Fibroblast of villous mesenchyme (primary cell): ENCODE measurements around the gene ERFL. TPM values are rescaled to one million over a fixed set of nuclear protein-coding genes. Genes with fewer than 3 reads are reported as not detected.

Source experiments
- DNase-seq: peaks from one replicate; pipeline ENCODE4 v3.0.0-alpha.2; 2010; ENCODE audit warnings: low read depth
- H3K4me3 ChIP-seq: 2 replicates; pipeline ENCODE4 v1.5.1; 2011; ENCODE audit warnings: low read depth, mild to moderate bottlenecking, low read length
- total RNA-seq: library from RNA; depleted of rRNA; stranded (reverse); fragments of >200 nt; gene quantifications from 2 replicates; pipeline ENCODE4 v1.2.3, GENCODE V29; 2012
- TF ChIP-seq, protein P1 (sequence below): IDR thresholded peaks from 2 replicates; pipeline ENCODE4 v1.5.1; 2012; ENCODE audit warnings: low read depth, mild to moderate bottlenecking, low read length; ENCODE audit not compliant: insufficient read depth

ERFL gene
- total RNA-seq, 1 donor: not detected

DNA sequence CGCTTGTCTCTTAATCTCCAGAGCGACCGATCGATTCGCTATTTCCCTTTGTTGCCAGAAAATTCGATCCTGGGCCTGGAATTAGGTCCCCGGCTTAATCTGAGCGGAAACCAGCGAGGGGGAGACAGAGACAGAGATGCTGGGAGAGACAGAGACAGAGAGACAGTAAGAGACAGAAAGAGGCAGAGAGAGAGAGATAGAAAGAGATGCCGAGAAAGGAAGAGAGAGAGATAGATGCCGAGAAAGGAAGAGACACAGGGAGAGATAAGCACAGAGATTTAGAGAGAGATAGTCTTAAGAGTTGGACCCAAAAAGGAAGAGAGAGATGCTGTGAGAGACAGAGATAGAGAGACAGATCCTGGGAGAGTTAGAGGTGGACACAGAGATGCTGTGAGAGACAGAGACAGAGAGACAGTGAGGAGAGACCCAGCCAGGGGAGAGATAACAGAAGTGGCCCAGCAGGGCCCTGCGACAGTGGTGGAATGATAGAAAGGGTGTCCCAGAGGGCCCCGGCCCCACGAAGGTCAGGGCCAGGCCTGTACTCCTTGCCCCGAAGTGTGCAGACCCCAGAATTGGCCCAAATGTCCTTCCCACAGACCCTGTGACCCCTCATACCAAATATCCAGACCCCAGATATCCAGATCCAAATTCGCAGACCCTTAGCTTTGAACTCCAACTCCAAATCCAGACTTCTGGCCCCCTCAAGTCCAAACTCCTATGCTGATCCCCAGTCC, 1.3 kb downstream of the ERFL start:
- no peak overlapping the region for H3K4me3 ChIP-seq
- no peak for DNase-seq
- TF ChIP-seq, protein P1, sequence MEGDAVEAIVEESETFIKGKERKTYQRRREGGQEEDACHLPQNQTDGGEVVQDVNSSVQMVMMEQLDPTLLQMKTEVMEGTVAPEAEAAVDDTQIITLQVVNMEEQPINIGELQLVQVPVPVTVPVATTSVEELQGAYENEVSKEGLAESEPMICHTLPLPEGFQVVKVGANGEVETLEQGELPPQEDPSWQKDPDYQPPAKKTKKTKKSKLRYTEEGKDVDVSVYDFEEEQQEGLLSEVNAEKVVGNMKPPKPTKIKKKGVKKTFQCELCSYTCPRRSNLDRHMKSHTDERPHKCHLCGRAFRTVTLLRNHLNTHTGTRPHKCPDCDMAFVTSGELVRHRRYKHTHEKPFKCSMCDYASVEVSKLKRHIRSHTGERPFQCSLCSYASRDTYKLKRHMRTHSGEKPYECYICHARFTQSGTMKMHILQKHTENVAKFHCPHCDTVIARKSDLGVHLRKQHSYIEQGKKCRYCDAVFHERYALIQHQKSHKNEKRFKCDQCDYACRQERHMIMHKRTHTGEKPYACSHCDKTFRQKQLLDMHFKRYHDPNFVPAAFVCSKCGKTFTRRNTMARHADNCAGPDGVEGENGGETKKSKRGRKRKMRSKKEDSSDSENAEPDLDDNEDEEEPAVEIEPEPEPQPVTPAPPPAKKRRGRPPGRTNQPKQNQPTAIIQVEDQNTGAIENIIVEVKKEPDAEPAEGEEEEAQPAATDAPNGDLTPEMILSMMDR: no peak

DNA sequence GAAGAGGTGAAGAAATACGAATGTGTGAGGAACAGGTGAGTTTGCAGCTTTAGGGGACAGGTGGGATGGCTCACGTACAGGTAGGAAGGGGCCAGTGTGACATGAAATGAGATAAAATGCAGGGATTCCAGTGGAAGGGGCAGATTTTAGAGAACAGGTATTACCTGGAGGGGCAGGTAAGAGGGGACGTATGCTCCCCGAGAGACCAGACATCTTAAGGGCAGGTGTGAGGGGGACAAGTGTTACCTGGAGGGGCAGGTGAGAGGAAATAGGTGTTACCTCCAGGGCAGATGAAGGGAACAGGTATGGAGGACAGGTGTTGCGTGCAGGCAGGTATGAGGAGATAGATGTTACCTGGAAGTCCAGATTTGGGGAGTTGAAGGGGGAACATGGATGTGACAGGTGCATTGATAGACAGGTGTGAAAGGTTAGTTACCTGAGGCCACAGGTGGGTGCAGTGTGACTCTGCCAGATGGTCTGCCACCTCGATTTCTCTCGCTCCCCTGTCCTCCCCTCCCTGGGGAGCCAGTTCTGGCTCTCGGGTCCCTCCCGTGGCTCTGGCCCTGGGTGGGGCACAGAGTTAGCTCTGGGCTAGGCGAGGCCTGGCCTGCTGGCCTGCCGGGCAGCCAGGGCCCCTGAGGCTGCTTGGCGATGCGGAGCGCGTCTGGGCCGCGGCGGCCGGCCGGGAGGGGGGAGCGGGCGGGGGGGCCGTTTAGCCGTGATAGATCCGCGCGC, 2.1 kb downstream of the ERFL start:
- TF ChIP-seq, protein P1: no peak
- DNase-seq: no peak
- H3K4me3 ChIP-seq: no peak overlapping the region

DNA sequence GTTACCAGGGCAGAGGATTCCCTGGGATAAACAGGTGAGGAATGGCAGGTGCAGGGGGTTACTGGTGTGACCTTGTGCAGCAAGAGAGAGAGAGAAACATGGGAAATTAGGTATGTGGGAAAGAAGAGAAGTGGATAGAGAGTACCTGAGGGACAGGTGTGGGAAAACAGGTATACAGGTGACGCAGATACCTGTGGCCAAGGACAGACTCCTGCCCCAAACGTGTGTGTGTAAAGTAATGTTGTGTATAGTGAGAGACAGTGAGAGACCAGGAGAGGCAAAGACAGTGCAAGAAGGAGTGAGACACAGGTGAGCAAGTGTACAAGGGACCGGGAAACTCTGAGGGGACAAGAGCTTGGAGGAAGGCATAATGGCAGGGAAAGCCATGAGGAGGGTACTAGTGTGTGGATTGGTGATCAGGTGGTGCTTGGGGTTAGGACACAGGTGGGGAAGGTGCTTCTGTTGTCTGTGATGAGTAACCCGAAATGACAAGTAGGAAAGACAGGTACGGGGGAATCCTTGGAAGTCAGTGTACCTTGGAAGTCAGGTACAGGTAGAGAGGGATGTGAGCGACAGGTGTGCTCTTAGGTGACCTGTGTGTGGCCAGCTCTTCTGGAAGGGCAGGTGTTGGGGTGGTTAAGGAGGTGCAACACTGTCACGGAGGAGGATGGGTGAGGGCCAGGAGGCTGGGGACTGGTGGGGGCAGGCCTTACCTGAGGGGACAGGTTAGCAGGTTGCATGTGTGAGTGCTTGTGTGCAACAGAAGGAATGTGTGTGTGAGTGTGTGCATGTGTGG, 2.8 kb downstream of the ERFL start:
- no peak for DNase-seq
- TF ChIP-seq, protein P1: no peak
- no peak overlapping the region for H3K4me3 ChIP-seq

DNA sequence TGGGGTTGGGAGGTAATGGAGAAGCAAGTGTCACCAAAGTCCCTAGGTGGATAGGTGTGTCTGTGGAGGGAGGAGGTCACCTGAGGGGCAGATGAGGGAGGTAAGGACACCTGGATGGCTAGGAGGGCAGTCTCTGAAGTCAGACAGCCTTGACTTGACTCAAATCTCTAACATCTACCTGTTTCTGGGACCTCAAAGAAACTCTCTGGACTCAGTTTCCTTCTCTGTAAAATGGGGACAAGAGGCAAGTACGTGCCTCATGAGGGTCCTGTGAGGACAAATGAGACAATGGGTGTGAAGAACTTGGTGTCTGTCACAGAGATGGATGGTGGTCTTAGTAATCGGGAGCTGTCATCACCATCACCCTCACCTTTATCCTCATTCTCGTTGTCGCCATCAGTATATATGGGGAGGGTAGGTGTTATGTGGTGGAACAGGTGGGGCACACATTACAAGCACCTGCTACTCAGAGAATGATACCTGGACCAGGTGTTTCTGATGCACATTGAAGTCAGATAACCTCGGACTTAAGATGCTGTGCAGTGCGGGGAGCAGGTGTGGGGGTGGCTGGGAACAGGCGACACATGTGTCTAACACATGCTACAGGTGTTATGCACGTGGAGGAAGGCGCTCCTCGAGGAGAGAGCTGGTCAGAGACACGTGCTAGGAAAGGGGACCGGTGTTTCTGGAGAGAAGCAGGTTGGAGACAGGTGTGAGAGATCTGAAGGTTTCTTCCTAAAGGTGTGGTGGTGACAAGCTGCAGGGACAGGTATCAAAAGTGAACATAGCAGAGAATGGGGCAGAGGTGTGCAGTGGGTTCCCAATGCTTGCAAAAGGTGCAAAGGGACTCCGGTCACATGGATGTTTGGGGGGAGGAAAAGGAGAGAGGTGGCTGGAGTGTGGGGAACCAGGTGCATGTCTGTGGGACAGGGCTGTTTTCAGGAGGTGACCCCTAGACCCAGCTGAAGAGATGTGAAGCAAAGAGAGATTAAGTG, 3.8 kb downstream of the ERFL start:
- no peak for DNase-seq
- TF ChIP-seq, protein P1: no peak
- no peak overlapping the region for H3K4me3 ChIP-seq

DNA sequence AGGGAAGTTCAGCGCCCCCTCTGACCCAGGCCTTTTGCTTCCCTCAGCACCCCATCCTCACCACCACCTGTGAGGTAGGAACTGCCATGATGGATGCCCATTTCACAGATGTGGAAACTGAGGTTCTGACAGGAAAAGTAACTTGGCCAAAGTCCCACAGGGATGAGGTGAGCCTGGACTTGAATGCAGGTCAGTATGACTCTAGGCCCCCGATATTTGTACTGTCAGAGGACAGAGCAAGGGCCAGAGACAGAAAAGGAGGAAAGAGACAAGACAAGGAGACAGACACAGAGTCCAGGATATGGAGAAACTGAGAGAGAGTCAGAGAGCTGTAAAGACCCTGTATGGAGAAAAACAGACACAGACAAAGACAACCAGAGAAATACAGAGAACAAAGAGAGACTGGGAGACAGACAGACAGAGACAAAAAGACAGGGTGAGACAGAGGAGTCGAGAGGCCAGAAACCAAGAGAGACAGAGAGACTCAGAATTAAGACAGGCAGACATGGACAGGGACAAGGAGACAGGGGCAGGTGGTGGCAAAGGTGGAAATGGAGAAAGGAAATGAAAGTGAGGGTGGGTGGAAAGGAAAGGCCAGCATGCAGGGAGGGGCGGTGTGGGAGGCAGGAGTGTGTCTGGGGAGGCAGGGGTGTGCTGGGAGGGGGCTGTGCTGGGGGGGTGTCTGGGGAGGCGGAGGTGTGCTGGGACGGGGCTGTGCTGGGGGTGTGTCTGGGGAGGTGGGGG, 5.0 kb downstream of the ERFL start:
- no peak overlapping the region for H3K4me3 ChIP-seq
- no peak for DNase-seq
- TF ChIP-seq, protein P1: no peak
